NCI-H82 (cell line): ENCODE measurements around the gene ENO3.
A peak's percentile ranks its signal among the peaks of the same experiment; 100 is the strongest.

Experiments used
- DNase-seq: peaks from one replicate; lab custom pipeline; 2025; lab: John Stamatoyannopoulos, UW

The ENO3 gene

DNA sequence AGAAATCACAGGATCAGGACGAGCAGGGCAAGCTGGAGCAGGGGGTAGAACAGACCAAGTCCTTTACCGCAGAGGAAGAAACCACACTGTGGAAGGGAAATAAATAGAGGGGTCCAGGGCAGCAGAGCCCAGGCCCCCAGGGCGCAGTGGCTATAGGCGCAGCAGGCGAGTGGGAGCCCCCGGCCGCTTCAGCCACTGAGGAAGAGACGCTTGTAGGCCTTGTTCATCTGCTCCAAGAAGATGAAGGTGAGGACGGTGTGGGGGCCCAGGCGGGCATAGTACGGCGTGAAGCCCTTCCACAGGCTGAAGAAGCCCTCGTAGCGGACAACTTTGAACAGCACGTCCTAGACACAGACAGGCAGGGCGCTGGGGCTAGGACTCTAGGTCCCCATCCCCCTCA, 13.4 kb upstream of the ENO3 start:
- no peak for DNase-seq

DNA sequence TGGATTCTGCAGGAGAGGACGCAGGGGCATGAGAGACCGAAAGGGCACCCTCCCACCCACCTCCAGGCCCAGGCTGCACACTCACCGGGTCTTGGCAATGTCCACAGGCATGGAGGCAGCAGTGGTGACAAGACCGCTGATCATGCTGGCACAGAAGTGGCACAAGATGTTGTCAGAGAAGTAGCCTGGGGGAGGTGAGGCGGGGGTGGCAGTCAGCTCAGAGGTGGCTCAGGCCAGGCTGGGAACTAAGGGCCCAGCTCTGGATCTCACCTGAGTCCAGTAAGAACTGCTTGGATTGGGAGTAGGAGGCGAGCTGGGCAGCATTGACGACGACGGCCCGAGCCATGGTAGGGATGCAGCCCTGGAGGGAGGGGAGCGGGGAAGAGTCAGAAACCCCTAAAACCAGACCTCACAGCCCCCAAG, 12.8 kb upstream of the ENO3 start:
- DNase-seq, result no peak

DNA sequence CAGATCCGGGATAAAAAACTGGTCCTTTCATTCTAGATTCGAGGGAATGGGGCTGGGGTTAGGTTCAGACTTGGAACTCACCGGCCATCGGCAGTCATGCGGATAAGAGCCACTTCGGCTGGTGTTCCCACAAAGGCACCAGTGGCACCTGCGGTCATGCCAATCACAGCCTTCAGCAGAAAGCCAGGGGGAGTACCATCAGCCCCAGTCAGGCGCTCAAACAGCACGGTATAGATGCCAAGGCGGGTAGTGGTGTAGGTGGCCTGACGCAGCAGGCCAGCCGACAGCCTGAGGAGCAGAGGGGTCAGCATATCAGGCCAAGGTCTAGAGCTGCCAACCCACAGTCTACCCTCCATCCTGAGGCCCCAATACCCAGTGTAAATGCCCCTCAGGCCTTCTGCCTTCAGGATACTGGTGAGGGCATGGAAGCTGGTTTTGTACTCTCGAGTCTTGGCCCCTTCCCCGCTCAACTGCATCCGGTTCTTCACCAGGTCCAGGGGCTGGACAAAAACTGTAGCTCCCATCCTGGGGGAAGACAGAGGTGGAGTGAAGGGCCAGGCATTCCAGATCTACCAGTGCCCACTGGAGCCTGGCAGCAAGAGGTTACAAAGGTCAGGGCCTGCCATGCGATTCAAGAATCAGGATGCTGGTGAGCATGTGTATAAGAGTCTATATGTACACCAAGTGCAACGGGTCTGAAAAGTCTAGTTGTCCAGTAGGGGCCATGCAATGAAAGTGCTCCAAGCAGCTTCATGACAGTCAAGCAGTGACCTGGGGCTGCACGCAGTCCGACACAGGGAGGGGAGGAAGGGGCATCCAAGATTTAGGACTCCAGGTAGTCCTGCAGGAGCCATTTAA, 12.0 kb upstream of the ENO3 start:
- peak; percentile 59 for DNase-seq

DNA sequence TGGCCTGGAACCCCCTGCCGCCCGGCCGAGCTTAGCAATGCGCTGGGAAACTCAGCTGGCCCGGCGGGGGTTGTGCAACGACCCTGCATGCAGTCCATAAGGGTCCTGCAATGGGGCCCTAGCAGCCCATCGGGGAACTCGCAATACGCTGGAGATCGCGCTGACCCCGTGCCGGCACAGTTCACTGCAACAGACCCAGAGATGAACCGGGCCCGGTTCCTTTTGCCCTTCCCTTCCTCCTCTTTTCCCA, 11.4 kb upstream of the ENO3 start:
- peak; percentile 63 for DNase-seq

DNA sequence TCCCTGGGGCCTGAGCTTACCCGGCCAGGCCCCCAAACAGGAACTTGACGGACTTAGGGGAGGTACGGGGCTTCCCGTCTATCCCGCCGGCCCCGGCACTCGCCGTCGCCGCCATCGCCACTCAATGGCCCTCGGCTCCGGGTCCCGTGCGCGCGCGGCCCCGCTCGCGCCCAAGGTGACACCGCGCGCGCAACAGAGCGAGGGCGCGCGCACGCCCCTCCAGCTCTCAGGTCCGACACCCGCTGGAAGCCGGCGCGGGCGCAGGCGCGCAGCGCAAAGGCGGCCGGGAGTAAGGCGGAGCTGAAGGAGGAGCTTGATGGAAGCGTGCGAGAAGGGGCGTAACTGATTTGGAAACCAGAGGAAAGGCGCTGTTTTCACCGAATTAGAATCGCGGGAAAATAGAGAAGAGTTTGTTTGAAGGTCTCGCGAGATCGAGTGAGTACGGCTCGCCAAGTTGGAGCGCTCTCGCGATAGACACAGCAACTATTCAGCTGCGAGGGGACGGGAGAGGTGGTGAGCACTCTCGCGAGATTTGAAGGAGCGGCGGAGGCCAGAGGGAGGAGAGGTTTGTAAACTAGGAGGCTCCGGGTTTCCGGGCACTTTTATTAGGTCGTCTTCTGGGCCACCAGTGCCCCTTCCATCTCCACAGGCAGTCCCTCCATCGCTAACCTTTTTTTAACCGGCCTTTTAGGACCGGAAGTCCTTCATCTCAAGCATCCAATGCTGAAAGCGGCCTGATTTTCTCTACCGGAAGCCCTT, 10.9 kb upstream of the ENO3 start, which contains the start of the genes RNF167 and SLC25A11:
Gene RNF167 (plus strand): TSS at position 473 of the 759 bp plus-strand sequence. CDS start 642 bp downstream, outside the sequence.
Gene SLC25A11 (minus strand): TSS at position 251 of the 759 bp plus-strand sequence. CDS start 136 bp downstream, at position 115.
- peak; percentile 100 for DNase-seq

DNA sequence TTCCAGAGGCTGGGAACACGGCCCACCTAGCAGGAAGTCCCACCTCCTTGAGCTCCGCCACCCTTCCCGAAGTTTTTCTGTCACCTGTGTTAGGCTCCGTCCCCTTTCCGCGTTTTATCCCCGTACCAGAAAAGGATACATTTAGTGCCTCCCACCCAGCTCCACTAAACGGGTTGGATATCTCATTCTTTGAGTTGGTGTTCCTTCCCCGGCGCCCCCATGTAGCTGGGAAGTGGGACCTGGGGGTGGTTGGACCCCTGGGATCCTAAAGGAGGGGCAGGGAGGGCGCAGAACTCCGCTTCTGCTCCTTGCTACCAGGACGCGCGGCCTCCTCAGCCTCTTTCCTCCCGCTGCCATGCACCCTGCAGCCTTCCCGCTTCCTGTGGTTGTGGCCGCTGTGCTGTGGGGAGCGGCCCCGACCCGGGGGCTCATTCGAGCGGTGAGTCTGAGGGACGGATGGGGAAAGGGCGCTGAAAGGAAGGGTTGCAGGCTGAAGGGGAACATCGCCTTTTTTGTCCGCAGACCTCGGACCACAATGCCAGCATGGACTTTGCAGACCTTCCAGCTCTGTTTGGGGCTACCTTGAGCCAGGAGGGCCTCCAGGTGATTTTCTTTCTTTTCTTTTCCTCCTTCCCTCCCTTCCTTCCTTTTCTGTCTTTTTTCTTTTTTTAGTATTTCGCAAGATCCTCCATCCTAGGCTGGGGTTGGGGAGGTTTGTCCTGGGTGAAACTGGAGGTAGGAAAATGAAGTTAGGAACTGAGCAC, 10.2 kb upstream of the ENO3 start:
- no peak for DNase-seq

DNA sequence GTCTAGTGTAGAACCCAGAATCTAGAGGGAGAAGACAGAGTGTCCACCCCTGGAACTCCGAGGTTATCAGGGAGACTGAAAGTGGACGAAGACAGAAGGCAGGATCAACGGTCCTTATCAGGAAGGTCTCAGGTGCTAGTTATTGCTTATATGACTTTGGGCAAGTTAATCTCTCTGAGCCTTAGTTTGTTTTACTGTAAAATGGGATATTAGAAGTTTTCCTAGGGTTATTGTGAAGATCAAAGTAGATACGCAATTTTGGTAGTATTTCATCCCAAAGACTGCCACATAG, 9.7 kb upstream of the ENO3 start:
- DNase-seq, result no peak

DNA sequence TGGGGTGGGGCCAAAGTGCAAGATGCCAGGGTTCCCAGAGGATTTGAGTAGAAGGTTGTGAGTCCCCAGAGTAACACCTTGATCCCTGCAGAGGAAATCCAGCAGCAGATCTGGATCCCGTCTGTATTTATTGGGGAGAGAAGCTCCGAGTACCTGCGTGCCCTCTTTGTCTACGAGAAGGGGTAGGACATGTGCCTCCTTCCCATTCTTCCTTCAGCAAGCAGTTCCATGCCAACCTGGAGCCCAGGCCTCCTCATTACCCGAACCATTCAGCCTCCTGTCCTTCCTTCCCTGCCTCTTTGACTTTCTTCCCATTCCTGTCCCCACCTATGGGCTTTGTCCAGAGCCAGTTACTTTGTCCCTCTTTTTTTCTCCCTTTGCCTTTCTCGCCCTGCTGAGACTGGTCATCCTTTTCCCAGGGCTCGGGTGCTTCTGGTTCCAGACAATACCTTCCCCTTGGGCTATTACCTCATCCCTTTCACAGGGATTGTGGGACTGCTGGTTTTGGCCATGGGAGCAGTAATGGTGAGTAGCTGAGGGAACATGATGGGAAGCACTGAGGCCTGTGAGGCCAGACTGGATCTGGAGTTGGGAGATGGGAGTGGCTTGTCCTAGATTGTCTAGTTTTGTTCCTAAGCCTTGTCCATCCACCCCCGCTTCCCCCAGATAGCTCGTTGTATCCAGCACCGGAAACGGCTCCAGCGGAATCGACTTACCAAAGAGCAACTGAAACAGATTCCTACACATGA, 8.0 kb upstream of the ENO3 start:
- no peak for DNase-seq

DNA sequence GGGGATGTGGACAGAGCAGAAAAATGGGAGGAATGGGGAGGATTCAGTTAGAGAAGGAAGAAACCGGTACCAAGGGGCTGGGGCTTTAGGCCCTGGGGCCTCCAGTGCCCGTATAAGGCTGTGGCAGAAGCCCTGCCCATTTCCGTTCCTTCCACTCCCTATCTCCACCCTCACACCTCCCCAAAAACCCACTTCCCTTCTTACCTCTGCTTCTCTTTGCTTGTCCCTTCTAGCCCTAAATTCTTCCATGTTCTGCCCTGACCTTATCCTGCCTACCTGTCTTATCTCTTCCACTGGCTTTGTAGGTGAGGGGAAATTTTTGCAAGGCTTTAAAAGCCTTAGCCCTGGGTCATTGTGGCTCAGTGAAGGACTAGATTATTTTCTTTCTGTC, 6.8 kb upstream of the ENO3 start:
- DNase-seq, result no peak

DNA sequence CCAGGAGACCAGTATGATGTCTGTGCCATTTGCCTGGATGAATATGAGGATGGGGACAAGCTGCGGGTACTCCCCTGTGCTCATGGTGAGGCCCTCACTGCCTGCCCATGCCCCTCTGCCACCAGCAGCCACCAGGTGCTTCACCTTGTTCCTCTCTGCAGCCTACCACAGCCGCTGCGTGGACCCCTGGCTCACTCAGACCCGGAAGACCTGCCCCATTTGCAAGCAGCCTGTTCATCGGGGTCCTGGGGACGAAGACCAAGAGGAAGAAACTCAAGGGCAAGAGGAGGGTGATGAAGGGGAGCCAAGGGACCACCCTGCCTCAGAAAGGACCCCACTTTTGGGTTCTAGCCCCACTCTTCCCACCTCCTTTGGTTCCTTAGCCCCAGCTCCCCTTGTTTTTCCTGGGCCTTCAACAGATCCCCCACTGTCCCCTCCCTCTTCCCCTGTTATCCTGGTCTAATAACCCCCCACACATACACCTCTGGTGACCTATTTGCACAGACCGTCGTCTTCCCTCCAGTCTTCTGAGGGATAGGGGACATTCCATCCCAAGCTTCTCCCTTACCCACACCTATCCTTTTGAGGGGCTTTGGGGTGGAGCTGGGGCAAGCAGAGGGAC, 6.3 kb upstream of the ENO3 start:
- no peak for DNase-seq

DNA sequence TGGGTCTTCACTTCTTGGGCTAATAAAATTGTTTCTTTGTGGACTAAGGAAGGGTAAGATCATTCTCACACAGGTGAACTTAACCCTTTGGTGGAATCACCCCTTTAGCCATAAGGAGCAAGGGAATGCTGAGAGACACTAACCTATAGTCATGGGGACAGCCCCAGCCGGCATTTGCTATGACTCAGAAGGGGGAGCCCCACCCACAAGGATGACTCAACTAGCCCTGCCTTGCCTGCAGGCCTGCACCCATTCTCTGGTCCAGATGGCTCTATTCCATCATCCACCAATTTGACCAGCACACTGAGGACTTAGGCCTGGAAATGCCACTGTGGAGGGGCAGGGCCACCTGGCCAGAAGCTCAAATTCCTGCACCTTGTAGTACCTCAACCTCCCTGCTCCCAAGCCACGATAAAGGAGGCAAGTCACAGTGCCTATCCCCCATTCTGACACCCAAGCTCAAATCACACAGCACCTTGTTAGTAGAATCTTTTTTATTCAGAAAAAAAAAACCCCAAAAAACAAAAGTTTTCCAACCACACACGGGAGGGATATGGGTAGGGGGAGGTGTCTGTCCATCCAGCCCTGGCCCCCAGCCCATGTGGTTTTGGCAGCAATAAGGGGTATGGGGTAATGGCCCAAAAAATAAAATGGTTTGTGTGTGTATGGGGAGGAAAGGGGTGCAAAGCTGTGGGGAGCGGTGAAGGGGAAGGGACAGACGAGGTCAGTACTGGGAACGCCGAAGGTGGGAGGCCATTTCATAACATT, 5.6 kb upstream of the ENO3 start:
- peak; percentile 55 for DNase-seq

DNA sequence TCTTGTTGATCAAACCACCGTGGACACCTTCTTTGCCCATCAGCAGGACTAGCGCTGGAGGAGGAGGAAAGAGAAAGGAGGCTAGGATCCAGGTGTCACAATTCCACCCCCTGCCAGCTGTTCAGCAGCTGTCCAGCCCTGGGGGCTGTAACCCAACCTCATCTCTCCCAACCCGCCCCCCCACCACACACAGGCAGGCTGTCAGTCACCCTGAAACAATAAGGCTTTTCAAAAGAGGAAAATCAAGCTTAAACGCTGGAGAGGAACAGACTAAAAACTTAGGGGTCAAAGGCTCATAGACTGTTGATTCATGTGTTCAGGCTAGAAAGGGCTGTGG, 5.0 kb upstream of the ENO3 start:
- DNase-seq, result peak; percentile 20

DNA sequence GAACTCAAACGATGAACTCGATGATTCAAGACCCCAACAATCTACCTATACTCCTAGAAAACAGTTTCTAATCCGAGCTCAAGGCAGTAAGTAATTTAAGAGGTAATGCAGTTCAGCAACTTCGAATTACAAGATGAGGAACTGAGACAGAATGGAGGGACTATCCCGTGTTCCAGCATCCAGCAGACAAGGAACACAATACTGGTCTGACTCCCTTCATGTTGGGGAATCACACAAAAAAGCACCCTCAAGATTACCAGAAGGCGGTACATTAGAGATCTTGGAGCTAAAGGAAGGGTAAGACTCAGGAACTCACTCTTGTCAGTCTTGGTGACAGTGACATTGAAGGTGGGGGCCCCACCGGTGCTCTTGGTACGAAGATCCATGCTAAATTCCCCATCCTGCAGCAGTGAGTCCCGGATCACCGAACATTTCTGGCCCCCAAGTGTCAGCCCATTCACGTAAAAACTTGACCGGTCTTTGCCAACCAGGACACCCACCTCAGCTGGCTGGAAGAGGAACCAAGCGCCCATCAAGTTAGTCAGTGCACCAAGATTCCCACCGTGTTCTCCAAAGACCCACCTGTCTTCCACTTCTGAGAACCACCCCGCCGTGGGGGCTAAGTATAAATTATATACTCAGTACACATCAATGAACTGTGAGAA, 4.5 kb upstream of the ENO3 start:
- no peak for DNase-seq

DNA sequence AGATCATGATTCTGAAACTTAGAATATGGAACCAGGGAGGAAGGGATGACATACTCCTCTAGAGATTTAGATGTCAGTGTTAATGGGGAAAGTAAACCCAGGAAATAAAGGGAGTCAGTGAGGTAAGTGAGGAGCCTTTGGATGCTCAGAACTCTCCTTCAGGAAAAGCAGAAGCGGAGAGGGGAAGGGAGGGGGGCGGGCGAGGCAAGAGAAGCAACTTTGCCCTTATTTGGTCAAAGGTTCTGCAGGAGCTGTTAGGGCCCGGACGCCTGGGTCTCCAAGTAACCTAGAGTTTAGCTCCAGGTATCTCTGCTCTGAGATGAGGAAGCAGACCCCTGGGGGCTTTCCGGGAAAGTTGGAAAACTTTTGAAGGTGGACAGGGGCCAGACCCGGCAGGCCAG, 3.9 kb upstream of the ENO3 start:
- DNase-seq, result no peak

DNA sequence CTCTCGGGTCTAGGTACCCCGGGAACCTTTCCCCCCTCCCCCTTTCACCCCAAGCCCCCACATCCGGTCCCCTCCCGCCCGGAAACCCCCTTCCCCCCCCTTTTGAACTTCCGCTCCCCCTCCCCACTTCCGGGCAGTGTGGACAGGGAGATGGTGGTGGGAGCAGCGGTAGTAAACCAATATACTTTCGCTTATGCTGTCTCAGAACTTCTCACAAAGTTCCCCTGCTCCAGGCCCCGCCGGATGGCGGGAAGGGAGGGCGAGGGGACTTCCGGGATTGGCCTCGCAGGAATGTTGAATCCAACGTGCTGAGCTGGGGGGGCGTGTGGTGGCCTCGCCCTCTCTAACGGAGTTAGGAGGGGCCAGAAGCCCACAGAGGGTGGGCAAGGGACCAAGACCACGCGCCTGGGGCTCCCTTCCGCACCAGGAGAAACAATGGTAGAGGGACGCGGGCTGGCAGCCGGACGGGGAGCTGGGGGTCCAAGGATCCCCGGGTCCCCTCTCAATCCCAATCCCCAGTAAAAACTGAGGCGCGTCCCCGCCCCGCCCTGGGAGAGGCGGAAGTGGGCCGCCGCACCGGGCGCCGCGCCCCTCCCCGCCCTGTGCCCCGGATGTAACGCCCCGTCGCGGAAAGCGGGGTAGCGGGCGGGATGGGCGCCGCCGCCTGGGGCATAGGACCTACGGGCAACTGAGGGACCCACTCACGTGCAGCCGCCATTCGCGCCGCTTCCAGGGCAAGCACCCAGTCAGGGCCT, 3.3 kb upstream of the ENO3 start:
- peak; percentile 74 for DNase-seq

DNA sequence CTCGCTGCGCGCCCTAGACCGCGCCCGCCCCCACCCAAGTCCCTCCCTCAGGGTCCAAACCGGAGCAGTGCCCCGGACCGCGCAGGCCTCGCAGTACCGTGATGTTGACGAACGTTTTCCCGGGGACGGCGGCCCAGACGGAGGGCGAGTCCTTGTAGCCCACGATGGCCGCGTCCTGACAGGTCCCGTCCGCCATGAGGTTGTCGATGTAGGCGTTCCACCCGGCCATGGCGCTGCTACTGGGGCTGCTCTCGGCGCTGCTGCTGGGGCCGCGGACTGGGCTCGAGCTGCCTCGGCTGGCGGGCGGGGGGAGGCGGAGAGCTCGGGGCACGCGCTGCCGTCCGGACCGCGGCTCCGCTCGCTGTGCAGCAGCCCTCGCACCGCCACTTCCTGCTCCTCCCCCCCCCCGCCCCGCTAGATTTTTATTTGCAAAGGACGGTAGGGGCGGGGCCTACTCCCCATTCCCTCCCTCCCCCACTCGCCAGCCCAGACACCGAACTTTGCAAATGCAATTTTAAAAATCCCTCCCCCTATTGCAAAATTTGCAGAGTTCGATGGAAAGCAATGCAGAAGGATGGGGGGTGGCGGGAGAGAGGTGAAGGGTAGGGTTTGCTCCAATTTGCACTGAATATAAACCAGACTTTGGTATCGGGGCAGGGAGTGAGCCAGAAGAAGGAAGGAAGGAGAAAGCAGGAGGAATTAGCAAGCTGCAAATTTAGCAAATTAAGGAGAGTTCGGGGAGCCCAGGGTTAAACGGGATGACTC, 2.6 kb upstream of the ENO3 start, which contains the start of gene PFN1:
Gene PFN1 (minus strand): TSS at position 365 of the 765 bp plus-strand sequence. CDS start 136 bp downstream, at position 229.
- DNase-seq, result peak; percentile 94

DNA sequence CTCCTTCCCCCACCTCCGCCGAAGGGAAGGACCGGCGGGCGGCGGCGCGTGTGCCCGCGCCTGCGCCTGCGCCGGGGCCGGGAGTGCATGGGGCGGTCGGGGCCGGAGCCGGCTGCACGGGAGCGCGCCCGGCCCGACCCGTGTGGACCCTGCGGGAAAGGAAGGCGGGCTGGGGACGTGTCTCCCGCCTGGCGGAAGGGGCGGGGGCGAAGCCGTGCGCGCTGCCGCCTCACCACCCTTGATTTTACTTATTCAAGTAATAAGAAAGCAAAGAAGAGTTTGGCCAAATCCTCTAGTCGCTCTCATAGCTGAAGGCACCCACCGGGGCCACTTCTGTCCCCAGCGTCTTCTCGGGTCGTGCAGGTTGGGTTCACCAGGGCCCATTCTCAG, 2.0 kb upstream of the ENO3 start:
- peak; percentile 93 for DNase-seq

DNA sequence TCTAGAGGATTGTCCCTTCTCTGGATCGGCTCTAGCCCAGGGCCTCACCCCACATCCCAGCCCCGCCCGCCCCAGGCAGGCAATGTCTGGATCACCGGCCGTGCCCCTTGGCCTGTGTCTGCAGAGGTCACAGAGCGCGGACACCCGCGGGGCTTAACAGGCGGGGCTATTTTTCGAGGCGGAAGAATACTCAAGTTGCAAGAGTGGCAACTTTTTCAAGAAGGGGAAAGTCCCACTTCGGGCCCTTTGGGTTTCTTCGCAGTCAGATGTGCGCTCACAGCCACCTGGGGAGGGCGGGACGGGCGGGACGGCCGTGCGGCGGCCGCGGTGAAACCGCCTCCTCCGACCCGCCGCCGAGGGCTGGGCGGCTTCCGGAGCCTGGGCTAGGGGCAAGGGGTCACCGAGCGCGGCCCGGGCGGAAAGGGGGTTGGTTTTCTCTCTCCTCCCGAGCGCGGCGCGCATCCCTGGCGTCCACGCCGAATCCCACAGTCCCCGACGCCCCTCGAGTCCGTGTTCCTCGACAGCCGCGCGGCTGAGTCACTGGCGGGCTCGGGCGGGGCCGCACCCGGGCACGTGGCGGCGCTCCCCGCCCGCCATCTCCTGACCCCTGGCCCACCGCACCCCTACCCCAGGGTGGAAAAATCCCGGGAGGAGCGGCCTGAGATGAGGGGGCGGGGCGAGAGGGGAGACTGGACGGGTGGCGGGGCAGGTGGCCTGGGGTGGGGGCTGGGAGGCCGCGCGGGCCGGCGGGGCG, 1.4 kb upstream of the ENO3 start:
- DNase-seq, result peak; percentile 93
